GM12891 (cell line): ENCODE data around the gene PRR27.
A peak's percentile ranks its signal among the peaks of the same experiment; 100 is the strongest.

Experiments
- DNase-seq: peaks from one replicate; pipeline ENCODE4 v3.0.0; 2011; ENCODE audit warnings: low spot score; ENCODE audit not compliant: insufficient read length
- FAIRE-seq: peaks from 2 replicates; lab custom pipeline; 2011; peaks lifted over from hg19 to GRCh38; lab: Jason Lieb, UNC
- PAX5 ChIP-seq: IDR thresholded peaks from 2 replicates; pipeline ENCODE4 v1.6.1; 2011; ENCODE audit warnings: low read length, moderate library complexity, mild to moderate bottlenecking; ENCODE audit not compliant: insufficient read depth, severe bottlenecking
- POLR2A ChIP-seq: IDR thresholded peaks from 2 replicates; pipeline ENCODE4 v1.6.1; 2011; ENCODE audit warnings: low read depth, low read length, control low read depth
- POLR2AphosphoS5 ChIP-seq: IDR thresholded peaks from 2 replicates; pipeline ENCODE4 v1.6.1; 2011; ENCODE audit warnings: low read depth, low read length, control low read depth
- POU2F2 ChIP-seq: IDR thresholded peaks from 2 replicates; pipeline ENCODE4 v1.6.1; 2011; ENCODE audit warnings: low read depth, mild to moderate bottlenecking, control low read depth, low read length, moderate library complexity
- SPI1 ChIP-seq: IDR thresholded peaks from 2 replicates; pipeline ENCODE4 v1.6.1; 2011; ENCODE audit warnings: low read depth, low read length, control low read depth
- TAF1 ChIP-seq: IDR thresholded peaks from 2 replicates; pipeline ENCODE4 v1.6.1; 2011; ENCODE audit warnings: low read depth, low read length, control low read depth

The PRR27 gene

GRCh38 chr4:70178075-70178660 is 24.1 kb downstream of the PRR27 start:
- TF ChIP-seq PAX5 (no peak), POLR2A (no peak), POLR2AphosphoS5 (no peak), SPI1 (no peak)
- no peak for DNase-seq
- FAIRE-seq, result no peak

GRCh38 chr4:70179811-70180210 is 25.8 kb downstream of the PRR27 start:
- TF ChIP-seq POLR2AphosphoS5 (no peak), SPI1 (no peak), TAF1 (no peak), POLR2A (no peak), PAX5 (no peak)
- no peak for DNase-seq
- FAIRE-seq, result no peak

- FAIRE-seq (no peak), DNase-seq (no peak)
- TF ChIP-seq POU2F2 (no peak), POLR2AphosphoS5 (no peak), SPI1 (no peak), PAX5 (no peak), TAF1 (no peak), POLR2A (no peak)
Observed at GRCh38 chr4:70181864-70182263, 27.8 kb downstream of the PRR27 start.

- no peak for TF ChIP-seq PAX5
- no peak for TF ChIP-seq TAF1
- no peak for TF ChIP-seq POLR2AphosphoS5
- no peak for TF ChIP-seq SPI1
- no peak for TF ChIP-seq POLR2A
- TF ChIP-seq POU2F2, result no peak
- no peak for FAIRE-seq
Observed at GRCh38 chr4:70182517-70183167, 28.6 kb downstream of the PRR27 start.

GRCh38 chr4:70183168-70183939 is 29.3 kb downstream of the PRR27 start:
- DNase-seq (no peak), FAIRE-seq (peak; percentile 35)
- TF ChIP-seq POU2F2 (no peak), PAX5 (no peak)

More at GRCh38 chr4:70182517-70183167, 28.6 kb downstream of the PRR27 start:
- DNase-seq, result no peak

- FAIRE-seq (no peak), DNase-seq (no peak)
- TF ChIP-seq TAF1 (no peak), POLR2A (no peak), PAX5 (no peak), SPI1 (no peak), POLR2AphosphoS5 (no peak), POU2F2 (no peak)
Observed at GRCh38 chr4:70183940-70184246, 29.9 kb downstream of the PRR27 start.

GRCh38 chr4:70187216-70187615 is 33.2 kb downstream of the PRR27 start:
- TF ChIP-seq SPI1, result no peak
- TF ChIP-seq POU2F2, result no peak
- TF ChIP-seq PAX5, result no peak
- FAIRE-seq (no peak), DNase-seq (no peak)

GRCh38 chr4:70190579-70190978 is 36.5 kb downstream of the PRR27 start:
- no peak for DNase-seq
- no peak for FAIRE-seq
- TF ChIP-seq TAF1 (no peak), PAX5 (no peak), POLR2AphosphoS5 (no peak), SPI1 (no peak)

GRCh38 chr4:70191647-70192046 is 37.6 kb downstream of the PRR27 start:
- DNase-seq (no peak), FAIRE-seq (no peak)
- TF ChIP-seq TAF1 (no peak), POLR2A (no peak), SPI1 (no peak), PAX5 (no peak), POU2F2 (no peak), POLR2AphosphoS5 (no peak)
